Activated CD4-positive, alpha-beta T cell treated with anti-CD3 and anti-CD28 coated beads, Interleukin-10, Interleukin-2, amounts not matched to agents 100 ng/mL and 50 ng/mL, durations not matched to agents 16 hours and 8 hours (primary cell): ENCODE results near the gene NAP1L4.
A peak's percentile ranks its signal among the peaks of the same experiment; 100 is the strongest.
"Not testable (repeated sequence)": the region's sequence is repeated elsewhere in the genome, so short reads cannot be mapped to it uniquely, and the experiment has no call there.

Experiments used
- DNase-seq: peaks from one replicate; pipeline ENCODE4 v3.0.0-alpha.2; 2020

NAP1L4 gene

DNA sequence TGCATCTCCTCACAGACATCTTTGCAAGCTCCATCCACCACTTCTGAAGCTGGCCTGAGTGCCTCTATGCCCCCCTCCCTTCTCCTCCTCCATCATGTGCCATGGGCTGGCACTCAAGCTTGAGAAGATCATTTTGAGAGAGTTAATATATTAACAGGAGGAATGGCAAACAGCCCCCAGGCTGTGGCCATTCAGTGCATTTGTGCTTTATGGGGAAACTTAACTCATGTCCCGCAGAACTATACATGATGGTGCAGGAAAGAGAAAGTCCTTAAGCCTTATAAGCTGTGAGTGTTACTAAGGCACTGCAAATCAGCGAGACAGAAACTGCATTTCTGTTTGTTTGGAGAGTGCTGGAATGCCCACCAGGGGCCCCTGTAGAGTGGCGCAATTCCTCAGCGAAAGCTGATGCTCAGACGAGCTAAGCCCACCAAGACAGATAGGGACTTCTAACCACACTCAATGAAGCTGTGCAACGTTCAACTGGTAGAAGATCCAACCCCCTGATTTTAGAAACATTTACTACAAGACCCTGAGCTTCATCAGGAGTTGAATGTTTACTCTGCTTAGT is 36.1 kb downstream of the NAP1L4 start:
- DNase-seq, result no peak

DNA sequence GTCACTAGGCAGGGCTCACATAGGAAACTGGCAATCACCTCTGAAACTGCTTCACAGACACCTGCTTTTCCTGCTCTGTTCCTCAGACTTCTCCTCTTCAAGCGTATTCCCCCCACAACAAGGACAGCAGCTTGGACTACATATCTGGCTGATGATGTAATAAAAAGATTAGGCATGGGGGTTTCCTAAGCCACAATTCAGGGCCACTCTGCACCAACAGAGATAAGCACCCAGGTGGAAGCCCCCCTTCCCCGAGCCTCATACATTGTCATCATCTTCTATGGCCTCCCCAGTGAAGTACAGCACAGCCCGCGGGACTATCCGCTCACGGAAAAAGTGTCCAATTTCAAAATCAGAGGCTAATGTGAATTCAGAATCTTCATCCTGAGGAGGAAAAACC is 37.9 kb downstream of the NAP1L4 start:
- DNase-seq, result no peak

DNA sequence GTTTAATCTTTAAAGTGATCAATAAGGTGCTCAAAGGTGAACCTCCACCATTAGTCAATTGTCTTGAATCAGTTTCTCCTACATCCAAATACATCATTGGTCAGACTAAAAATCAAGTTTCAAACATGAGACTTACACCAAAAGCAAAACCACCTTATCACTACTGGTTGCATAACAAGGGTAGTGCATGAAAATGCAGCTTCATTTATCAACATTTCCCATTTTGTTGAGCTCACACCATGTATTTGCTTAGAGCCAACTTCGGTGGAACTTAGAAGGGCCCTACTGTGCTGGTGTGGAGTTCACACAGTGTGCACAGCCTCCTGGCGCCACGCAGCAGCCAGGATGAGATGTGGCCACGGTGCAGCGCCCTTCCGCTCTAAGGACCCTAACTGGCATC is 39.8 kb downstream of the NAP1L4 start:
- DNase-seq, result no peak

DNA sequence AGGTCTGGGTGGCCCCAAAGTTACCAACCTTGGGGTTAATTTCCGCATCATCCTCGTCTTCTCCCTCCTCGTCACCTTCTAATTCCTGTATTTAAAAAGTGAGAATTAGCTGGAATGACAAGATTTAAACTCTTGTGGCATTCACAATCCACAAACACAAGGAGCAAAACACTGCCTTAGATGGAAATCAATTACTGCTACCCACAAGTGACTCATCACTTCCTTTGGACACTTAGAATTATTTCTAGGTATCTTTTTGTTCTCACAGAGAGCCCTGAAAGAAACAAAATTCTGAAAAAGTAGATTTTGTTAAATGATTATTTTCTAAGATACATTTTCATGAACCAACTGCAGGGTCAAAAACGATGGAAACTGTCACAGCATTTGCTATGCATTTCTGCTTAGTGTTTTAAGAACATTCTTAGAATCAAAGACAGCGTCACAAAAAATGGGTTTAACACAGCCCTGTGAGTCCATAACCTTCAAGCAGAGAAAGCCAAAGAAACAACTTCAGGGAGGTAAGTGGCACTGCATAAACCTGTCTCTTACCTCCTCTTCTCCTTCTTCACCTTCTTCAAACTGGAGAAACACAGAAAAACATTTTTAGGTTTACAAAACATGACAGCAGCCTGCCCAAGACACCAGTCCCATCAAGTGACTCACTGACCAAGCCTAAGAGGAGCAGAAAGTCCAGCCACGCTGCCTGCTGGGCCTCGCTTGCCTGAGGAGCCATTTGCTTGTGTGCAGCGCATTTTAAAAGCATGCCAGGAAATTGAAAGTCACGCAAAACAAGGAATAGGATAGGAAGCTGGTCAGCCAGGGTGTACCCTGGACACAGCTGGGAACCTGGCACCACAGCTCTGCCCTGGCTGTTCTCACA is 40.7 kb downstream of the NAP1L4 start:
- DNase-seq, result peak; percentile 29

DNA sequence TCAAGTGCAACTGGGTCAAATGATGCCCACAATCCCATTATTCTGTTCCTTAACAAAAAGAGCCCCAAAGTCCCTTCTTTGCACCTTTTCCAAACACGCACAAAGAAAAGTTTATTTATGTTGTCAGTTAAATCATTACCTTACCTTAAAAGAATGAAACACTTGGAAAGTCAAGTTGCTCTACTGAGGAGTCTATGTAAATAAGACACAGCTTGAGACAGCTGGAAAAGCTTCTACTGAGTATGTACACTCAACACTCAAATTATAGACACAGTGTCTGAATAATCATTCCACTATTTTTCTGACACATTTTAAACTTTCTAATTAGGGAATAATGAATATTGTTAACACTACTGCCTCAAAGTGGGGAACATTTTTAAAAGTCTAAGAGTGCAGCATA is 41.3 kb downstream of the NAP1L4 start:
- DNase-seq, result no peak

DNA sequence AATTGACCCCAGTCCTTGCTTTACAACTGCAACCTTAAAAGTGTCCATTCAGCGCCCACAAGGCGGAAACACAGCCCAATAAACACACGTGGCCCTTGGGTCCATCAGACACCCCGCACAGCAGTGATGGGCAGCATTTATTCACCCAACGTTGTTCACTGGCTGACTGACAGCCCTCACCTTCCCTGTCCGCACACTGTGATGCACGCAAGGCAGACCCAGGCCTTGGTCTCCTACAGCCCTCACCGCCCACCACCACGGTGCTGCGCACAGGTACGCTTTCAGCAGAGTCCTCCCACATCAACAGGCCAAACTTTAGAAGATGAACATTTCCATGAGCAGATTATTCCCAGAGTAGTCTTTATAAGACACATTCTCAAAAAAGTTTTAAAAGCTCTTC is 42.2 kb downstream of the NAP1L4 start:
- DNase-seq, result no peak

DNA sequence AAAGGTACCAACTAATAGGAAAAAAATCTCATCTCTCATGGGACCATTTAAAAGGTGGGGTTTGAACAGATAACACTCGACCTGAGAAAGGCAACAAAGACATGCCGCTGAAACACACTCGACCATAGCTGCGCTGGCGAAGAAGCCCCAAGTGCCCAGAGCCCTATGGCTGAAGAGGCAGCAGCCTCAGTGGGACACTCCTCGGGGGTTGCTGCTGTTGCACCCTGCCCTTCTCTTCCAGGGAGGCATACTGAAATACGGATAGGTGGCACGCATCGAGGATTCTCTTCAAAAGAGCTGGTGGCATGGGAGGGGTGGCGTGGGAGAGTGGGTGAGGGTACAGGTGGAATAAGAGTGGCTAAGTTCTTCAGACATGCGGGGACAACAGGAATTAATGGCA is 44.4 kb downstream of the NAP1L4 start:
- DNase-seq, result no peak

DNA sequence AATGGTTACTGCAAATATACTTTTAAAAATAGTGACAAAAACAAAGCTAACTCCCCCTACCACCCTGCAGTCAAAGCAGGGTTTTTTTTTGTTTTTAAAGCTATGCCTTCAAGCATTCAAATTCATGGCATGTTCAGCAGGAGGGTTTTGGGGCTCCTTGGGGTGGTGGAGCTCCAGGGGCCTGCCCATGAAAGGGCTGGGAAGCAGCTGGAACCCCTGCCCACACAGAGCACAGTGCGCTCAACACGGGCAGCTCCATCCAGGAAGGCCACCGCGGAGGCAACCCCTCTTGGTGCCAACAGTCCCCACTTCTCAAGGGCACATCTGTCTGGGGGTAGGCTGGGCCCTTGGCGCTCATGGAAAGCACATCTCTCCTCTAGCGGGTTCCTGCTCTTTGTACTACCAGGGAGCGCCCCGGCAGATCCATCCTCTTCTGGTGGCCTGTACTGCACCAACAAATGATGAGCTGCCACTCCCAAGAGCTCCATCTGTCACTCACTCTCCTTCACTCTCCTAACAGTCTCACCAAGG is 46.3 kb downstream of the NAP1L4 start:
- DNase-seq, result no peak

DNA sequence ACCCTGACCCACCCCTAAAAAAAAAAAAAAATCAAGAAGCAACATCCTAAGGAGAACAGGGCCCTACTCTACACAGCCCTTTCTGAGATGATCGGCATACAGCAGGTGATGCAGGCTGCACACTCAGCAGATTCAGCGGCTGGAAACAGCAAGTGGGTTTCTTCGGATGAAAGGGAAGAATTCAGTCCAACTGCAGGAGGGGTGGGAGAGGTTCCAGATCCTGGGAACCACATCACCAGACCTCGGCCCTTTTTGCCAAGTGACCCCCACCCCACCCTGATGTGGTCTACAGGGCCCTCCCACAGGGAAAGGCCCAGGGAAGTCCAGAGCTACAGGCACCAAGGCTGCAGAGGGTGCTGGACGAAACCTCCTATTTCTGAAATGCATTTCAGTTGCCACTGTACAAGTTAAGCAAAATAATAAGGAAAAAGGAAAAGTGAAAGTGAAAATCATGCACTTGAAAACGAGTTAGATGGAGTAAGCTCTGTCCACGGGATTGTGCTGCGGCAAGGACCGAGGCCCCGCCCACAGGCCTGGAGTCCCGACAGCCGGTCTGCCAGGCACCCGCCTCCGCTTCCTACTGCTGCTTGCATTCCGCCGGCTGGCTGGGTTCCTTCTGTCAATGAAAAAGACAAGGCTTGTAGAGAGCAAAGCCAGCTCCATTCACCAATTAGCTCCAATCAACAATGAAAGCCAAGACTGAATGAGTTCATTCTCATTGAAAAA is 46.9 kb downstream of the NAP1L4 start:
- DNase-seq, result peak; percentile 62

DNA sequence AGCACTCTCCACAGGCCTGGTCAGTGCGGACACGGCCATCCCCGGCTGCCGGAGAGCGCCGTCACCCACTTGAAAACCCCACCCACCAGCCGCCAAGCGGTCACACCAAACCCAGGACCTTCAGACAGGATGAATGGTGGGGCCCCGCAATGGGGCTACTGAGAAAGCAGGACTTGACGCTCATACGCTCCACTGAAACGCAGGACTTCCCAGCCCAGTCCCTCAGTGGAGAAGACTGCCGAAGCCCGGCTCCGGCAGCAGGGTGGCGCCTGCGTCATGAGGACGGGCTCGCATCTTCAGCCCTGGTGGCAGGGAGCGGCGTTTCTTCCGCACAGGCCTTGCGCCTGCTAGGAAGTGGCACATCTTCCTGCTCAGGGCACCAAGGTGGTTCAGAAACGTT is 47.6 kb downstream of the NAP1L4 start:
- DNase-seq, result no peak

DNA sequence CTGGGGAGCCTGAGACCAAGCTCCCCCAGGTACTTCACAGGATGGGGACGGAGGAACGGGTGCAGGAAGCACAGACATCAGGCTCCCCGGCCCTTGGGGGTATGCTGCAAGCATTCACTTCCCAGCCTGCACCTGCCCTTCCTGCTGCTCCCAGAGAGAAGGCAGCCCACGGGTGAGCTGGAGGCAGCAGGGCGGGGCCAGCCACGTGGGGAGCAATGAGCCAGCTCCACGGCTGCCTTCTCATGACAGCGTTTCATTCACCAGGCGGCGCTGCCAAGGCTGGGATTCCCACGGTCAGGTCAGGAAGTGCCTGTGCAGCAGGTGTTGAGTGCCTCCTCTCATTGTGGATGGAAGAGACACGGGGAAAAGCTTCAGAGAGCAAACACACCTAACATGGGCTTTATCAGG is 48.4 kb downstream of the NAP1L4 start:
- DNase-seq, result no peak

DNA sequence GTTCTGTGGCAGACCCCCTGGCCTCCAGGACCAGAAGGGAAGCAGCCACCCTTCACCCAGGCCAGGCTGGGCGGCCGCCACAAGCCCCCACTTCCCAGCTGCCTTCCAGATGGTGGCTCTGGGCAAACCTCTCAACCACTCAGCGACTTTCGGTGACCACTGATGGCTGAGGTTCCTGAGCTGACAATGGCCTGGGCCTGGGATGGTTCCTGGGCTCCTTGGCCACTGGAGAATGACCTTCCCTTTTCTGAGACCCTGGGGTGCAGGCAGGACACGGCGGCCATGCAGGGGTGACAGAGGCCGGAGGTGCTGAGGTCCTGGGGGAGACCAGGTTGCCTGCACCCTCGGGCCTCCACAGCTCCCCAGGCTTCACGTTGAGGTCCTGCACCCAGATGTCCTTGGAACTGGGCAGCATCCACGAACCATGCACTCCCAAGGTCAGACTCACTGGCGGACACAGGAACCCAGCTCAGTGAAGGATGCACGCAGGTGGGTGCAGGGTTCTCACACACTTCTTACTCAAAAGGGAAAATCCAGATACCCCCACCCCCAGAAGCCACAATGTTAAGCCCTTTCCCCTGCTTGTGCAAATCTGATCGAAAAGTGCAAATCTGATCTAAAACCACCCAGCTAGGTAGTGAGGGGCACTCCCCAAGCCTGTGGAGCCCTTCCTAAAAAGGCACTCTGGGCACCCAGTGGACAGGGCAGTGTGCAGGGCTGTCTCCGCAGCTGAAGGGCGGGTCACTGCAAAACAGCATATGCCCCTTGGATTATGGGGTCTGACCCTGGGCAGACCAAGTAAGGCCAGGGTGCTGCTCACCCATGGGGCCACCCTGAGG is 49.0 kb downstream of the NAP1L4 start:
- DNase-seq, result no peak

DNA sequence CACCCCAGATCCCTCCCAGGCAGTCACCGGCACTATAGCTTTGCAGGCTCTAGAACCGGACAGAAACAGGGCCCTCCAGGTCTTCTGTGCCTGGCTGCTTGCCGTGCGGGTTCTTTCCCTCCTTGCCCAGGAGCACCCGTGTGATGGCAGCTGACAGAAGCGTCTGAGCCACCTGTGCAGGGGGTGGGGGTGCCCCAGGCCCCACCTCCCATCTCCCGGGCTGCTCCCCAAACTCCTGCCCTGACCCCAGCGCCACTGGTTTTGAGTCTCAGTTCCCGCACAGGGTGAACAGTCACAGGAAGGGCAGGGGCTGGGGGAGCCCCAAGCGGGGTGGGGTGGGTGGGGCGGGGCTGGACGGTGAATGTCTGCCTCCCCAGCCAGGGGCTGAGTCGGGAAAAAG is 49.7 kb downstream of the NAP1L4 start:
- no peak for DNase-seq

DNA sequence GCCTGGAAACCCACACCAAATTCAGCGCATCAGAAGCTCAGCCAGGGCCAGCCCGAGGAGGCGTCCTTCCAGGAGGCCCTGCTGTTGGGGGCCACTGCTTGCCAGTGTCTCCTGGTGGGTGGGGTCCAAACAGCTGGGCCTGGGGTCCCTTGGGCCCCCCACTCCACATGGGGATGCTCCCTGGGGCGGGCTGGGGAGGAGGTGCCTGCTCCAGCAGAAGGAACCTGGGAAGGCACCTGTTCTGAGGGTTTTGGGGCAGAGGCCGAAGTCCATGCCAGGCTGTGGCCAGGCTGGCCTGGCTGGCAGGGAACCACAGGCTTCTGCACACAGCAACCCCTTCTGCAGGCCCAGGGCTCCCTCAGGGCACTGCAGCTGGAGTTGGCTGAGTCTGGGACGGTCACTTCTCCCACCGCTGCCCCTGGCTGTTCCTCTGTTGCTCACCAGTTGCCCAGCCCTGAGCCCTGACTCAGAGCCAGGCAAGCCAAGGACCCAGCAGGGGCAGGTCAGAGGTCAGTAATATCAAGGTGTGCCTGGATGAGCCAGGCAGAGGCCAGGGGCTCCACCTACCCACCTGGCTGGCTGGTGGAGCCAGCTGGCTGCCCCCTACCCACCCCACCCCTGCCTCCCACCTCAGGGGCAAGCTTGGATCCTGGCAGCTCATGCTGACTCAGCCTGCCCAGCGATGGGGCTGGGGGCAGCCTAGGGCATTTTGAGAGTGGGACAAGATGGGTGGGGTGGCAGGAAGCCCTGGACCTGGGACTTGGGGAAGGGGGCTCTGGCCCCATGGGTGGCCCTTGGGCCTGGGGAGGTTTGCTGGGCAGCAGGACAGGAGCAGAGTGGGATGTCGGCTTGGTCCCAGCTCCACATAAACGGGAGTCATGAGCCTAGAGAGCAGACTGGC is 51.0 kb downstream of the NAP1L4 start:
- DNase-seq, result no peak

DNA sequence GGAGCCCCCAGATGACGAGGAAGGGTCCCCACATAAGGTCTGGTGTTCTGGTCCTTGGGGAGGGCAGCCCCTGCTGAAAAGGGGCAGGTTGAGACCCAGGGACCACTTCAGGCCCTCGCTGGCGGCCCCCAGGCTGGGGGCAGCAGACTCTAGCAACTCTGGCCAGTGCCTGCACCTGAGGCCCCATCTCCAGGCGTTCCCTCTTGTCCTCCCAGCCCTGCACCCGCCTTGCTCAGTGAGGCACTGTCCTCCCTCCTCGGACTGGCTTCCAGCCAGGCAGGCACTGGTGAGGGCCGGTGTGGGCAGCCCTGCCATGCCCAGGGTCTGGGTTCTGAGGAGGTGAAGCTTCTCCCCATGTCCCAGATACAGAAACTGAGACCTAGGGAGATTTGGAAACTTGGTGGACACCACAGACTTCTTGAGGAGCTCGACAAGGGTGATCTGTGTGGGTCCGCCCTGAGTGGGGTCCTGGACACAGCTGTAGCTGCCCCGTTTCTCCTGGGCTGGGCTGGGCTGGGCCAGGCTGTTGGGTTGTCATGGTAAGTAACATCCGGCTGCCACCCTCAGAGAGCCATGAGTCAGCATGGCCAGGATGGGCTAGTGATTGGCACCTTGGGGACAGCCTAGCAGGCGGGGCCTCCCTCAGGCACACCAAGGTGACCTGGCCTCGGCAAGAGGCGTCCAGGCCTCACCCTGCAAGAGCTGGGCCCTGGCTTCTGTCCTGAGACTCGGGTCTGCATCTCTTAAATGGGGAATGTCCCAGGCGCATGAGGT is 51.8 kb downstream of the NAP1L4 start:
- peak; percentile 68 for DNase-seq

DNA sequence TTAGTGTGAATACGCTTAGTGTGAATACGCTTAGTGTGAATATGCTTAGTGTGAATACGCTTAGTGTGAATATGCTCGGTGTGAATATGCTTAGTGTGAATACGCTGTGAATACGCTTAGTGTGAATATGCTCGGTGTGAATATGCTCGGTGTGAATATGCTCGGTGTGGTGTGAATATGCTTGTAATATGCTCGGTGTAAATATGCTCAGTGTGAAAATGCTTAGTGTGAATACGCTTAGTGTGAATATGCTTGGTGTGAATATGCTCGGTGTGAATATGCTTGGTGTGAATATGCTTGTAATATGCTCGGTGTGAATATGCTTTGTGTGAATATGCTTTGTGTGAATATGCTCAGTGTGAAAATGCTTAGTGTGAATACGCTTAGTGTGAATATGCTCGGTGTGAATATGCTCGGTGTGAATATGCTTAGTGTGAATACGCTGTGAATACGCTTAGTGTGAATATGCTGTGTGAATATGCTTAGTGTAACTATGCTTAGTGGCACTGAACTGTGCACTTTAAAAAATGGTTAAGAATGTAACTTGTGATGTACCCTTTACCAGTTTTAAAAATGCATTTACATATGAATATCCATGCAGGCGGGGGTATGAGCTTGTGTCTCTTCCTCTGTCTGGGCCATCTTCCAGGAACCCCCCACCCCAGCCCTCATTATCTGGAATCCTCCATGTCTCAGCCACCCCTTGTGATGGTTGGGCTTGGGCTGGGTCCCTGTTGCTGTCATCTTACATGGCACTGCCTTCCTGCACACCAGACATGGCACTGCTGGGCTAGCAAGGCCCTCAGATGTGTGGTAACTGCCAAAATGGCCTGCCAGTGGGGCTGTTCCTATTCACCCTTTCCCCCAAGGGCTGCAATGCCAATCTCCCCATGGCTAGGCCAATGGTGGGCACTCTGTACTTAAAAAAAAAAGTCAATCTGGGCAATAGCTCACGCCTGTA is 53.4 kb downstream of the NAP1L4 start:
- not testable (repeated sequence) for DNase-seq

DNA sequence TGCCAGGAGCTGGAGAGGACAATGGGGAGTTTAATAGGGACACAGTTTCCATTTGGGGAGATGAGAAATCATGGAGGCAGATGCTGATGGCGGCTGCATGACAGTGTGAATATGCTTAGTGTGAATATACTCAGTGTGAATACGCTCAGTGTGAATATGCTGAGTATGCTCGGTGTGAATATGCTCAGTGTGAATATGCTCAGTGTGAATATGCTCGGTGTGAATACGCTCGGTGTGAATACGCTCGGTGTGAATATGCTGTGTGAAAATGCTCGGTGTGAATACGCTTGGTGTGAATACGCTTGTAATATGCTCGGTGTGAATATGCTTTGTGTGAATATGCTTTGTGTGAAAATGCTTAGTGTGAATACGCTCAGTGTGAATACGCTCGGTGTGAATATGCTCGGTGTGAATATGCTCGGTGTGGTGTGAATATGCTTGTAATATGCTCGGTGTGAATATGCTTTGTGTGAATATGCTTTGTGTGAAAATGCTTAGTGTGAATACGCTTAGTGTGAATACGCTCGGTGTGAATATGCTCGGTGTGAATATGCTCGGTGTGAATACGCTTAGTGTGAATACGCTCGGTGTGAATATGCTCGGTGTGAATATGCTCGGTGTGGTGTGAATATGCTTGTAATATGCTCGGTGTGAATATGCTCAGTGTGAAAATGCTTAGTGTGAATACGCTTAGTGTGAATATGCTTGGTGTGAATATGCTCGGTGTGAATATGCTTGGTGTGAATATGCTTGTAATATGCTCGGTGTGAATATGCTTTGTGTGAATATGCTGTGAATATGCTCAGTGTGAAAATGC is 54.3 kb downstream of the NAP1L4 start:
- DNase-seq, result not testable (repeated sequence)

DNA sequence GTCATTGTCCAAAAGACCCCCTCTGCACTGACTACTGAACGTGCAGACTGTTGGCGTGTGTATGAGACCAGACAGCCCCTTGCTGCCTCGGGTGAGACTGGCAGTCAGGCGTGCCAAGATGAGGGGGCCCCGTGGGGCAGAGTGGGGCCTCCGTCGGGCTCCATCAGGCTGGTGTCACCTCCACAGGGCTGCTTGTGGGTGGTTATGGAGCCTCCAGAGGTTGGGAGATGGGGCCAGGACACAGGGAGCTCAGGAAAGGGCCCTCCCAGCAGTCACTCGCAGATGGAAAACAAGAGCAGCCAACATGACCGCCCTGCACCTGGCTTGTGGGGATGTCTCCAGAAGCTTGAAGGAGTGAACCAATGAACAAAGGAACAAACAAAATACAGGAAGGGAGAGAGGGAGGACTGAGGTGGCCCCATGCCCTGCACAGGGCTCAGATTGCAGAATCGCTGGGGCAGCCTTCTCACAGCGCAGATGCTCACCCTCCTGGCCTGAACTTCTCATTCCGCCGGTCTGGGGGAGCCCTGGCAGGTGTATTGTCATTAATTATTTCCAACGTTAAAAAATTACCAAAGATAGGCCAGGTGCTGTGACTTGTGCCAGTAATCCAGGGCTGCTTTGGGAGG is 57.4 kb downstream of the NAP1L4 start:
- no peak for DNase-seq
